Esophagus (tissue), 2 donors: ENCODE data around the gene MRPS7. TPM values are rescaled to one million over a fixed set of nuclear protein-coding genes. Genes with fewer than 3 reads are reported as not detected.

ENCODE experiments used
- H3K27ac ChIP-seq, 2 donors: one replicate each; pipeline ENCODE4 v1.5.1; 2013; ENCODE audit warnings: low read depth in 2 of 2, mild to moderate bottlenecking in 2 of 2, inconsistent platforms in 1 of 2, low read length in 1 of 2, moderate library complexity in 1 of 2
- H3K27me3 ChIP-seq, 2 donors: one replicate each; pipeline ENCODE4 v1.6.1; 2013; ENCODE audit warnings: low read length in 2 of 2, control low read depth in 1 of 2, mild to moderate bottlenecking in 1 of 2; ENCODE audit not compliant: insufficient read depth in 2 of 2, control insufficient read depth in 1 of 2
- H3K36me3 ChIP-seq, 2 donors: one replicate each; pipeline ENCODE4 v1.6.1; 2013; ENCODE audit warnings: low read length in 1 of 2; ENCODE audit not compliant: control insufficient read depth in 2 of 2, insufficient read depth in 2 of 2
- H3K4me1 ChIP-seq, 2 donors: one replicate each; pipeline ENCODE4 v1.6.1; 2013; ENCODE audit warnings: low read length in 1 of 2; ENCODE audit not compliant: control insufficient read depth in 2 of 2, insufficient read depth in 2 of 2
- H3K4me3 ChIP-seq, 2 donors: one replicate each; pipeline ENCODE4 v1.5.1; 2013; ENCODE audit warnings: low read length in 2 of 2, mild to moderate bottlenecking in 2 of 2, low read depth in 1 of 2, moderate library complexity in 1 of 2
- H3K9me3 ChIP-seq, 2 donors: one replicate each; pipeline ENCODE4 v1.6.1; 2013; ENCODE audit warnings: mild to moderate bottlenecking in 2 of 2, low read depth in 1 of 2, low read length in 1 of 2, moderate library complexity in 1 of 2; ENCODE audit not compliant: control insufficient read depth in 2 of 2, insufficient read depth in 1 of 2
- WGBS, 2 donors: extraction: QIAGEN DNeasy Blood & Tissue Kit; methylation state at CpG; one replicate each; pipeline ENCODE4 v1.1.7; 2013; 5-methylcytosine and 5-hydroxymethylcytosine counted together
- polyA plus RNA-seq, 2 donors: library from polyadenylated mRNA; stranded (reverse); fragments of 200-250 nt; gene quantifications; one replicate each; pipeline ENCODE4 v1.2.3, GENCODE V29; 2013
- donor health status: healthy with polysubstance abuse.
- donor health status: Bipolar disorder and iron deficiency.

MRPS7 gene
- polyA plus RNA-seq, 2 donors: 44.8 to 70.5 TPM

DNA sequence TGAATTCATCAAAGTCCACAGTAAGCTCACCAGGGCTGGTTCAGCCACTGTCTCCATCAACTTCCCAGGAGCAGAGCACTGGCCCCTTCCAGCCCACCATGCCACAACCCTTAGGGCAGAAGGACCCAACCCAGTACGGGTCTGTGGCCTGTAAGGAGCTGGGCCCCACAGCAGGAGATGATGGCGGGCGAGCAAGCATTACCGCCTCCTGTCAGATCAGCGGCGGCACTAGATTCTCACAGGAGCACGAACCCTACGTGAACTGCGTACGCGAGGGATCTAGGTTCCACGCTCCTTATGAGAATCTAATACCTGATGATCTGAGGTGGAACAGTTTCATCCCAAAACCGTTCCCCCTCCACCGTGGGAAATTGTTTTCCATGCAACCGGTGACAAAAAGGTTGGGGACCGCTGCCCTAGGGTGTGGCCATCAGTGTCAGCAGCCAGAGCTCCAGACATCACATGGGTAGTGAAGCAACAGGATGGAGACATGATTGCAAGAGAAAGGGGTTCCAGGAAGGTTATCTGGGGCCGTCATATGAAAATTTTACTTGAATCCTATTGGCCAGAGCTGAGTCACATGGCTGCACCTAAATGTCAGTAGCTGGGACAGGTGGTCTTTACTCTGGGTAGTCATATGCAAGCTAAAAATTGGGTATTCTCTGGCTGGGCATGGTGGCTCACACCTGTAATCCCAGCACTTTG is 40.0 kb downstream of the MRPS7 start:
- H3K9me3 ChIP-seq: no peaks in the 10 kb centered on the region
- WGBS, 2 donors: 87 to 89% methylated on average over 17 of the region's 17 CpGs
- no peak overlapping the region for H3K27ac ChIP-seq
- H3K27me3 ChIP-seq: no peaks in the 10 kb centered on the region
- no peaks in the 10 kb centered on the region for H3K36me3 ChIP-seq
- no peaks in the 10 kb centered on the region for H3K4me1 ChIP-seq
- H3K4me3 ChIP-seq: no peak overlapping the region

DNA sequence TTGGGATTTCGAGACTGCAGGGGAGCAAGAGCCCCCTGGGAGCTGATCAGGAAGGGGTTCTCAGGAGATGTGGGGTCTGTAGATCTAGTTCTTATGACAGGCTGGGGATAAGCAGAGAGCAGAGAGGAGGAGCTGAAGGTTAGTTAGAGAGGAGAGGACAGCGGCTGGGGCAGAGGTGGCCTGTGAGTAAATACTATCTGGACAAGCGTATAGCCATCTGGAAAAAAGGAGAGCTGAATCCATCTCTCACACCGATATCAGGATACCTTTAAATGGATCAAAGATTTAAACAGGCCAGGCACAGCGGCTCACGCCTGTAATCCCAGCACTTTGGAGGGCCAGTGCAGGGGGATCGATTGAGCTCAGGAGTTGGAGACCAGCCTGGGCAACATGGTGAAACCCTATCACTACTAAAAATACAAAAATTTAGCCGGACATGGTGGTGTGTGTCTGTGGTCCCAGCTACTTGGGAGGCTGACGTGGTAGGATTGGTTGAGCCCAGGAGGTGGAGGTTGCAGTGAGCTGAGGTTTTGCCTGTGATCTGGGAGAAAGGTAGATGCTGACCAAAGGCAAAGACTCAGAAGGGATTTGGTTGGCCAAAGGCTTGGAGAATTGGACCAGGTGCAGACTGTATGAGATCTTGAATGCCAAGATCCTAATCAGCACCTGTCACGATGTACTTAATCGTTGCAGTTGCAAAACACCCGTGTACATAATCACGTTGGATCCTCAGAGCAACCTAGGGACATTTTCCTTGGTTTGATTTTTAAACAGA is 46.5 kb downstream of the MRPS7 start:
- H3K4me1 ChIP-seq: peaks cover 2 to 4% of the 10 kb centered on the region in 2 donors
- H3K4me3 ChIP-seq: no peak overlapping the region
- H3K9me3 ChIP-seq: no peaks in the 10 kb centered on the region
- no peaks in the 10 kb centered on the region for H3K36me3 ChIP-seq
- no peak overlapping the region for H3K27ac ChIP-seq
- H3K27me3 ChIP-seq: no peaks in the 10 kb centered on the region
- 77 to 85% methylated on average over 13 of the region's 13 CpGs for WGBS, 2 donors

DNA sequence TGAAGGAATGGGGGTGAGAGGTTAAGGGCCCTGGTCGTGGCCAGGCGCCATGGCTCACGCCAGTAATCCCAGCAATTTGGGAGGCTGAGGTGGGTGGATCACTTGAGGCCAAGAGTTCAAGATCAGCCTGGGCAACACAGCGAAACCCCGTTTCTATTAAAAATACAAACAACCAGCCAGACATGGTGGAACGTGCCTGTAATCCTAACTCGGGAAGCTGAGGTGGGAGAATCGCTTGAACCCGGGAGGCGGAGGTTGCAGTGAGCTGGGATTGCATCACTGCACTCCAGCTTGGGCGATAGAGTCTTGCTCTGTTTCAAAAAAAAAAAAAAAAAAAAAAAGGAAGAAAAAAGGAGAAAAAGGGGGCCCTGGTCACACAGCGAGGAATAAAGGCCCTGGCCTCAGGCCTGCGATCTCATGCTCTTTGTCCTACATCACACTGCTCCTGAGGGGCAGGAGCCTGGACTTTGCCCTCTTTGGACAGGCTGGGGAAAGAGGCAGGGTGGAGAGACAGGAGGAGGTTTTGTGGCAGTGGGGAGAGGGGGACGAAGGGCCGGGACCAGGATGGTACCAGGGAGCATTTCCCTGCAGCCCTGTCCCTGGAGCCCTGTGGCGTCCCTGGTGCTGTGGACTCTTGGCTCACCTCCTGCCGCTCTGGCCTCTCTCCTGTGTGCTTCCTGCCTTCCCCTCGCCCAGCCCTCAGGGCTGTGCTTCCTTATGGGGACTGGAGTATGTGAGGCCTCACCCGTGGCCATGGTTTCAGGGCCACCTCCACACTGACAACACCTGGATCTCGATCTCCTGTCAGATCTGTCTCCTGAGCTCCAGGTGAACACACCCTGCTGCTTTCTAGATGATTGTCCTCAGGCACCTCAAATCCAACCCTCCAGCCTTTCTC is 47.3 kb downstream of the MRPS7 start:
- peak overlapping the region in 1 of 2 donors; percentile 3 for H3K27ac ChIP-seq
- 58 to 70% methylated on average over 20 of the region's 20 CpGs for WGBS, 2 donors
- no peak overlapping the region for H3K4me3 ChIP-seq
- H3K36me3 ChIP-seq: no peaks in the 10 kb centered on the region
- H3K27me3 ChIP-seq: no peaks in the 10 kb centered on the region
- no peaks in the 10 kb centered on the region for H3K9me3 ChIP-seq
- peaks cover 2 to 4% of the 10 kb centered on the region in 2 donors for H3K4me1 ChIP-seq

DNA sequence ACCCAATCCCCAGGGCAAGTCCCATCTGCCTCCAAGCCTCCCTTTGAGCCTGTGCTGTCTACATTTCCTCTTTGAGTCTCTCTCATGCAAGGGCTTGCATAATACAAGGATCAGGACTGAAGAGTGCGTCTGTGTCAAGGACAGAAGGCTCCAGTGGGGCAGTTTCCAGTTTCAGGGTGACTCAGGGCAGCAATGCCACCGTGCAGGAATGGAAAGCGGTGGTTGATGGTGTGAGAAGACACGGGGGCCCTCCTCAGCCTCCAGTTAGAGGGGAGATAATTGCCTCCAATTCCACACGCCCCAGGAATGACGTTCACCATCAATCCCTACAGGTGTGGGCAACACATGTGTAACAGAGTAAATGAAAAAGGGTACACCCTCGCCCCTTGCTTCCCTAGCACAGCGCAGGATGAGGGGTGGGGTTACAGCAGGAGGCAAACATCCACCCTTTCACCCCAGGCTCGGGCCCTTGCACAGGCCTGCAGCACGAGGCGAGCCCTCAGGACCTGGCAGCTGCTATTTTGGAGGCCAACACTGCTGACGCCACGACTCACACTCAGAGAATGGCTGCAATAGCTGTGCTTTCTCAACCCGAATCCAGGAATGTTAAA is 52.4 kb downstream of the MRPS7 start:
- no peaks in the 10 kb centered on the region for H3K9me3 ChIP-seq
- H3K4me3 ChIP-seq: no peak overlapping the region
- H3K36me3 ChIP-seq: peaks cover 0 to 8% of the 10 kb centered on the region in 2 donors
- WGBS, 2 donors: 63 to 66% methylated on average over 14 of the region's 14 CpGs
- no peaks in the 10 kb centered on the region for H3K27me3 ChIP-seq
- peaks cover 2 to 3% of the 10 kb centered on the region in 2 donors for H3K4me1 ChIP-seq
- peak overlapping the region in 1 of 2 donors; percentile 55 for H3K27ac ChIP-seq

DNA sequence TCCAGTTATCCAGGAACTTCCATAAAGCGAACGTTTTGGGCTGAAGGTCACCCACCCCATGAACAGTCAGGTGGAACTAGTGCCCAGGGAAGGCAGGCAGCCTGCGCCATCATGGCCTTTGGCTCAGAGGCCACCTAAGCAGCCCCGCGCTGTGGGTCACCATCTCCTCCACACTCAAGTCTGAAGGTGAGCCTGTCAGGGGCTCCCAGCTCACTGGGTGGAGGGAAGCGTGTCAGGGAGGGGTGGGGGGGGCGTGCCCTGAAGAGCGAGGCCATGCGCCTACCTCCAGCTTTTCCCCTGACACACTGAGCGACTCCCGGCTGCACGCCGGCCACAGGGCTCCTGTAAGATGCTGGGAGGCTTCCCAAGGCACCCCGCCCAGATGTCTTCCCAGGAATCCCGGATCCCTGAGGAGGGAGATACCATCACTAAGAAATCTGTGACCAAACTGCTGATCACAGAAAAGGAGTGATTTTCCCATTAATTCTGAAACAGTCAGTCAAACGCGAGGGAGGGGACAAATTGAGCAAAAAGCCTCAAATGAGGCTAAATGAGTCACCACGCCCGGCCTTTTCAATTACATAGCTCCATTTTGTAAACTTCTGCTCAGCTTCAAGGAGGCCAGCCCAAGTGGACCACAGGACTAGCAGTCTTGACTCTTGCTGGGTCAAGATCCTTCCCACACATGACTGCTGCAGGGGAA is 54.0 kb downstream of the MRPS7 start:
- Histone ChIP-seq H3K36me3 (peaks cover 0 to 15% of the 10 kb centered on the region in 2 donors), H3K27me3 (no peaks in the 10 kb centered on the region), H3K4me1 (no peaks in the 10 kb centered on the region), H3K9me3 (no peaks in the 10 kb centered on the region), H3K4me3 (no peak overlapping the region), H3K27ac (no peak overlapping the region)
- 80 to 81% methylated on average over 19 of the region's 19 CpGs for WGBS, 2 donors

Other genes starting within 250 kb of the MRPS7 start
- gene MRPL58, start 249.2 kb upstream of the MRPS7 start, polyA plus RNA-seq: 10 to 100 TPM; 31.8 to 42.4 TPM
- 100 to 1,000 TPM; 465 to 697 TPM for gene ATP5PD, start 214.9 kb upstream of the MRPS7 start, polyA plus RNA-seq
- 10 to 100 TPM in 1 of 2 donors, 1 to 10 TPM in 1; 10.0 to 11.5 TPM for gene KCTD2, start 214.7 kb upstream of the MRPS7 start, polyA plus RNA-seq
- gene SLC16A5, start 173.9 kb upstream of the MRPS7 start, polyA plus RNA-seq: 1 to 10 TPM; 8.7 to 10.0 TPM
- gene ARMC7, start 151.9 kb upstream of the MRPS7 start, polyA plus RNA-seq: 1 to 10 TPM; 6.3 to 7.0 TPM
- 10 to 100 TPM; 64.2 to 79.0 TPM for gene NT5C, start 130.1 kb upstream of the MRPS7 start, polyA plus RNA-seq
- gene JPT1, start 107.4 kb upstream of the MRPS7 start, polyA plus RNA-seq: 100 to 1,000 TPM; 292 to 300 TPM
- gene SUMO2, start 78.9 kb upstream of the MRPS7 start, polyA plus RNA-seq: 10 to 100 TPM; 68.8 to 76.0 TPM
- 10 to 100 TPM; 31.1 to 37.1 TPM for gene NUP85, start 56.2 kb upstream of the MRPS7 start, polyA plus RNA-seq
- 10 to 100 TPM; 22.8 to 33.2 TPM for gene GGA3, start 273 bp upstream of the MRPS7 start, polyA plus RNA-seq
- 10 to 100 TPM in 1 of 2 donors, 1 to 10 TPM in 1; 9.3 to 23.3 TPM for gene MIF4GD, start 9.4 kb downstream of the MRPS7 start, polyA plus RNA-seq
- gene SLC25A19, start 27.6 kb downstream of the MRPS7 start, polyA plus RNA-seq: 1 to 10 TPM; 7.8 to 9.3 TPM
- 10 to 100 TPM; 23.2 to 36.6 TPM for gene GRB2, start 143.8 kb downstream of the MRPS7 start, polyA plus RNA-seq
- 10 to 100 TPM; 26.4 to 38.9 TPM for gene TMEM94, start 194.8 kb downstream of the MRPS7 start, polyA plus RNA-seq